GM10248 (cell line): ENCODE data around the gene KCNT1.

Experiments used
- CTCF ChIA-PET: fragments of 300-600 bp; sonication (Branson Sonifier 250); formaldehyde crosslinking; extraction: SDS; loops from one replicate; lab custom pipeline; 2021; ENCODE audit warnings: antibody characterized with exemption; lab: Yijun Ruan, JAX
- POLR2A ChIA-PET: fragments of 350-650 bp; sonication (Branson Sonifier 250); formaldehyde crosslinking; extraction: SDS; loops from one replicate; lab custom pipeline; 2020; ENCODE audit warnings: antibody characterized with exemption; lab: Yijun Ruan, JAX
- DNase-seq: peaks from one replicate; pipeline ENCODE4 v3.0.0; 2012; ENCODE audit errors: extremely low spot score
- CTCF ChIP-seq: IDR thresholded peaks from 2 replicates; pipeline ENCODE4 v1.5.1; 2012; ENCODE audit warnings: mild to moderate bottlenecking, low read depth; ENCODE audit errors: extremely low read depth, missing control alignments, control extremely low read depth

KCNT1 gene

DNA sequence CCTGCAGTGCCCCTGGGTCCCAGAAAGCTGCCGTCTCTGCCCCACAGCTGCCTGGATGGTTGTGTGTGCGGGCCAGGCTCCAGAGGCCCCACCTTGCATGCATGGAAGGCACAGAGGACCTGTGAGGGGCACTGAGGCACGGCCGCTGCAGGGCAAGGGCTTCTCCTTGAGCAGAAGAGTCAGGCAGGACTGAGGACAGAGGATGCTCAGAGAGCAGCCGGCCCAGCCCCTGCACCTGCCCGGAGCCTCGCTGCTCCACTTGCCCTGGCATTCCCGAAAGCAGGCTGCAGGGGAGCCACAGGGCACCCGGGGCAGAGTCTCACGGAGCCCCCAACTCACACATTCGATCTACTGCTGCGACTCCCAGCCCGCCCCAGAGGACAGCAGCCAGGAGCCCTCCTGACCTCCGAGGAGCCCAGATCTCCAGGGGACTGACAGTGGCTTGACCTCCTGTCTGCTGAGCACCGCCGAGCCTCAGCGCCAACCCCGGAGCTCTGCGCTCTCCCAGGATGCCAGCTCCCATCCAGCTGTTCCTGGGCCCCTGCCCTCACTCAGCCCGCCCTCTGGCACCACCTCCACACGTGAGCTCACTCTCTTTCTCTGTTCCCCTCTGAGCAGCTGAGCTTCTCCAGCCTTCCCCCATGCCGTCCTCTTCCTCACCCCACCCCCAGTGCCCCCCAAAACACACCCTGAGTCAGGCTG lies 95.0 kb downstream of the KCNT1 start:
- no peak for TF ChIP-seq CTCF
- POLR2A ChIA-PET = no interaction called here
- DNase-seq = no peak
- CTCF ChIA-PET = interaction anchor here (0.7 to 1.3 kb wide), 3 partner anchors 8 to 16 kb away, joined by 3 to 4 read pairs (median 3); no protein-coding TSS in a partner anchor

GRCh38 chr9:135797507-135798262 lies 95.7 kb downstream of the KCNT1 start:
- ChIA-PET CTCF (interaction anchor here (0.7 to 1.3 kb wide), 3 partner anchors 9 to 15 kb away, joined by 3 to 4 read pairs (median 3); no protein-coding TSS in a partner anchor), POLR2A (no interaction called here)
- peak; percentile 67 for TF ChIP-seq CTCF
- peak; percentile 70 for DNase-seq

GRCh38 chr9:135798263-135798585 lies 96.2 kb downstream of the KCNT1 start:
- DNase-seq = no peak
- POLR2A ChIA-PET = no interaction called here
- TF ChIP-seq CTCF = no peak
- CTCF ChIA-PET = interaction anchor here (1.3 kb wide), 1 partner anchor 10 kb away, joined by 4 read pairs; no protein-coding TSS in a partner anchor

DNA sequence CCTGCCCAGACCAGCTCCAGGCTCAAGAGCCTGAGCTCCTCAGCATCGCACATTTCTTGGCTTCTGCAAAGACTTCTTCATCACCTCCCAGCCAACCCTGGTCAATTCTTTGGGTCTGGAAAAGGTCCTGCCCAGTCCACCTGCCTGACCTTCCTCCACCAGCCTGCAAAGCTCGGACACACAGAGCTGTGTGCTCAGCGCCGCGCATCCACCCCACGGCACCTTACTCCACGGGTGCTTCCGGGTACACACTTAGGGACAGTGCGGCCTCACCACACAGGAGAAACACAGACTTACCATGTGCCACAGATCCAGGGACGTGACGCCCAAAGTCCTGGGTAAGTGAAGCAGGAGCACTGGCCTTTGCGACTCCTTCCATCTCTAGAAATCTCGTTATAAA lies 97.3 kb downstream of the KCNT1 start:
- ChIA-PET CTCF (interaction anchor here (0.9 kb wide), 1 partner anchor 9 kb away, joined by 3 read pairs; no protein-coding TSS in a partner anchor), POLR2A (no interaction called here)
- no peak for TF ChIP-seq CTCF
- no peak for DNase-seq

GRCh38 chr9:135801070-135801469 lies 99.1 kb downstream of the KCNT1 start:
- DNase-seq = no peak
- POLR2A ChIA-PET = interaction anchor here (0.9 kb wide), 1 partner anchor 145 kb away, joined by 8 read pairs; no protein-coding TSS in a partner anchor
- TF ChIP-seq CTCF = no peak
- CTCF ChIA-PET = interaction anchor here (0.6 kb wide), 1 partner anchor 365 kb away, joined by 3 read pairs; no protein-coding TSS in a partner anchor

DNA sequence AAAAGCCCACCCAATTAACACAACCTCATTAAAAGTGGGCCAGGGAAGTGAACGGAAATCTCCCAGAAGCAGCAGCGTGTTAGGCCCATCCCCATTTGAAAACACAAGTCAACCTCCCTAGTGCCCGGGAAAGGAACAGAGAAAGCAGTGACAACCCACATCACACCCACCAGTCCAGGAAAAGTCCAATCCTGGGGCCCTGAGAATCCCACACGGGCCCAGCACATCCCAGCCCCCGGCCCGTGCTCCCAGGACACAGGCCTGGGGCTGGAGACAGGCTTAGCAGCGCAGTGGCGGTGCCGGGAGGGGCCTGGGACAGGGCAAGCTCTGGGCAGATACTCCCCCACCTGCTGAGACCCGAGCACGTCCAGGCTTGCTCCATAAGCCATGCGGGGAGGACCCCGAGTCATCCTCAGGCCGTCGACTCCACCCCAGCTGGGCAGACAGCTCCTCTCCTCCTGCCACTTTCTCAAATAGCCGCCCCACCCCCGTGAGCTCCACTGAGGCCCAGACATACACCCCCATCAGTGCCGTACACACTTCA lies 101.0 kb downstream of the KCNT1 start:
- no peak for DNase-seq
- no peak for TF ChIP-seq CTCF
- ChIA-PET POLR2A (no interaction called here), CTCF (no interaction called here)
